ENCODE results near the gene SLC27A3.
"Not testable (repeated sequence)": the region's sequence is repeated elsewhere in the genome, so short reads cannot be mapped to it uniquely, and the experiment has no call there.

SLC27A3 gene

DNA sequence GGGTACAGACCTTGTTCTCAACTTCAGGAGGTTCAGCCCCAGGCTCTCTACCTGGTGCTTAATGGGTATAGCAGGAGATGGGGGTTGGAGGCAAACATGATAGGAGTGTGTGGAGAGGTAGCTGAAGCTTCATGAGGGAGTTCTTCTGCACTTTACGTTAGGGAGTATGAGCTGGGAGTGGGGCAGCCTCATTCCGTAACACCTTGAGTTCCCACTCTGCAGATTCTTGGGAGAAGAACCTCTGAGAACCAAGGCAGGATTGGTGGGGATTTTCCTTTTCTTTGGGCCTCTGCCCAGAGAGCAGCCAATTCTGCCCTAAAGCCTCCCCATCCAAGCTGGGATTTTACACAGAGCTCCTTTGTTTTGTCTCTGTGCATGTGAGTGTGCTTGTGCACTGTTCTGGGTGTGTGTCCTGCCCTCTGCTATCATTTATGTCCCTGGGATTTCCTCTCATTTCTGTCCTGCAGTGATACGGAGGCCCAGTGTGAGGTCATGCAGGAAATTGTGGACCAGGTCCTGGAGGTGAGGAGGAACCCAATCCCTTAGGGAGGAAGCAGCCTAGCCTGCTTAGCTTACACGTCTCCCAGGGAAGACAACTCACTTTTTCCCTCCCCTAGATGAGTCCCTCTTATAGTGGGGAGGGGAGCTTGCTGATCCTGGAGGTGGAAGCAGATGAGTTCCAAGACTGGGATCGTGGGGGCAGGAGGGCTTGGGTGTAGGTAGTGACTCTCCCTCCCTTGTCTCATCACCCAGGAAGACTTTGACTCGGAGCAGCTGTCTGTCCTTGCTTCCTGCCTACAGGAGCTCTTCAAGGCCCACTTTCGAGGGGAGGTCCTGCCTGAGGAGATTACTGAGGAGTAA is 11.6 kb upstream of the SLC27A3 start:
- DNase-seq, result no peak

DNA sequence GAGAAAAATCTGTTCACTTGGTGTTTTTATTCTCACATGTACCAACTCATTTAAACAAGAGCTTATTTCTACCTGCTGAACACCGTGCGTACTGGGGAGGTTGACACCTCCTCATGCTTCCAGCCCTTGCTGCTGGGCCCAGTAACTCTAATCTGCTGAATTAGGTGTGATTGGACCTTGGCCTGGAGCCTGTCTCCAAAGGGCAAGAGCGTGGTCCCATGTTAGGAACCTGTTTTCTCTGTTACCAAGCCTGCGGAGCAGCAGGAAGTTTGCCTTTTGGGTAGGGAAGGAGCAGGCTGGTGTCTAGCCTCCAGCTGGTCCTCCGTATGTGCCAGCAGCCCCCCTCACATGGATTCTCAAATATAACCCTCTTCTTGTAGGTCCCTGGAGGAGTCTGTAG is 10.9 kb upstream of the SLC27A3 start:
- DNase-seq, result no peak

DNA sequence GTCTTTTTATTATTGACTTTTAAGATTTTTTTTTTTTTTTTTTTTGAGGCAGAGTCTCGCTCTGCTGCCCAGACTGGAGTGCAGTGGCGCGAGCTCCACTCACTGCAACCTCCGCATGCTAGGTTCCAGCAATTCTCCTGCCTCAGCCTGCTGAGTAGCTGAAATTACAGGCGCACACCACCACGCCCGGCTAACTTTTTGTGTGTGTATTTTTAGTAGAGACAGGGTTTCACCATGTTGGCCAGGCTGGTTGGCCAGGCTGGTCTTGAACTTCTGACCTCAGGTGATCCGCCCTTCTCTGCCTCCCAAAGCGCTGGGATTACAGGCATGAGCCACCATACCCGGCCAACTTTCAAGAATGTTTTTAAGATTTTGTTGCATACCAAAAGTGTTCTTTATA is 8.5 kb upstream of the SLC27A3 start:
- not testable (repeated sequence) for DNase-seq

DNA sequence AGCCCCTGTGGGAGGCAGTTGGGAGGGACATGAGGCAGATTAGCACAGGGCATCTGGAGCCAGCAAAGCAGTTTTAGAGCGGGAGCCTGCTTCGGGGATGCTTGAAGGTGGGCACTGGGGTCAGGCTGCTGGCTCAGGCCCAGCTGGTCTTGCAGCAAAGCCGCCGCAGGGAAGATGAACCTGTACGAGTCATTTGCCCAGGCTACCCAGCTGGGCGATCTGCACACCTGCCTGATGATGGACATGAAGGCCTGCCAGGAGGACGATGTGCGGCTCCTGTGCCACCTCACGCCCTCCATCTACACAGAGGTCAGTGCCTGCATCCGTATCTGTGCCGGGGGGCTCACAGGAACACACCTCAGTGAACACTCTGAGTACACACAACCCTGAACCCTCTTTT is 7.7 kb upstream of the SLC27A3 start:
- DNase-seq, result no peak

DNA sequence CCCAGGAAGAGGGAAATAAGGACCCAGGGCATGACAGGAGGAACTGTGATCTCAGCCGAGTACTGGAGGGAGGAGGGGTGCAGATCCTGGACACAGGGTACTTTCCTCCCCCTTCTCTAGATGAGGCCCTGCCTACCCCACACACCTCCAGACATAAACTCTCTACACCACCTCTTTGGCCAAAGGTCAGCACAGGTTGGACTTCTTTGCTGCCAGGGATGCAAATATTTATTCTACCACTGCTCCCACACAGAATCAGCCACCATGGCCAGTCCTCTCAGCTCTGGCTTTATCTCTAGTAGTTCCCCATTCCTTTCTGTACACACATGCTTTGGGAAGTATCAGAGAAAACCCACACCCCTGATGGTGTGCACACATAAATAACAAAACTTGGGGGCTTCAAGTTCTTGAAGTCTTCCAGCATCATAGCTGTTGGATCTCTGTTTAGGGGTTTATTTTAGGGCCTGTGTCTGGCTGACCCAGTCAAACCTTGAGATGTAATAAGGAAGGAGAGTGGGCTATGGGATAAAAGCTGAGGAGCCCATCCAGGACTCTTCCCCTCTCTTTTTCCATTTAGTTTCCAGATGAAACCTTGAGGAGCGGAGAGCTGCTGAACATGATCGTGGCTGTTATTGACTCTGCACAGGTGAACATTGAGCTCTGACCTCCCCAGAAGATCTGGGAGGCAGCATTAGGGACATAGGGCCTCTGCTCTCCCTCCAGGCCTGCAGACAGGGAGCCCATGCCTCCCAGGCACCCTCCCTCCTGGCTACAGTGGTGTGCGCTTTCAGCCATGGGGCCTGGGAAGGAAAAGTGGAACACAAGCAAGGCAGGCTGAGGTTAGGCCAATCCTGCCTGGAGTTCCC is 6.7 kb upstream of the SLC27A3 start:
- DNase-seq, result no peak

DNA sequence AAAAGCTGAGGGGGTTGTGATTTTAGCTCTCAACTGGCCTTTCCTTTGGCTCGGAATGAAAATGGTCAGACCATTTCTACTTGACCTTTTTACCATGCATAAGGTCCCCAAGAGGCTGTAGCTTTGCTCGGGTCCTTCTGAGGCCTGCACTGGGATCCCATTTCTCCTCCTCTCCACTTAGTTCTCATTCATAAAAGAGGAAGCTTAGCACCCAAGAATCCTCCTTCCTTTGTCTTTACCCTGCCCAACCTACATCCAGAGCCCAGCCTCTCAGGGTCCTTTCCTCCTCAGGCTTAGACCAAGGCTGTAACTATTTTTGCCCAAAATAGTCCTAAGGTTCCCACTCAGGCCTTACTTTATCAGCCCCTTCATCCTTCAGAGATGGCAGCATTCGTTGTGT is 6.0 kb upstream of the SLC27A3 start:
- no peak for DNase-seq

DNA sequence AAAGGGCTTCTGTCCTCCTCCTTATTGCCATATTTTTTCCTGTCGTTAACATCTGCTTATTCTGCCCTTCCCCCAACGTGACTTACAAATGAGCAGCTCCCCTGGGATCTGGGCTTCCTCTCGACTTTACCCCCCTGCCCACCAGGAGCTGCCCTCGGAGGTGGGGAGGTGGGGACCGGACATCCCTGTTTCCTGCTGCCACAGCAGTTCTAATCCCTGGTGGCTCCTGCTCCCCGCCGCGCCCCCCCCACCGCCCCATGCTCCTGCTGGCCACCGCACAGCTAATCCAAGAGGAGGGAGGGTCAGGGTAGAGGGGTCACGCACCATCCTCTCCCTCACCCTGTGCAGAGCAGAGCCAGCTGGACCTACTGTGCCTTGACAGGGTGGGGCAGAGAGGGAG is 4.4 kb upstream of the SLC27A3 start:
- DNase-seq, result no peak

DNA sequence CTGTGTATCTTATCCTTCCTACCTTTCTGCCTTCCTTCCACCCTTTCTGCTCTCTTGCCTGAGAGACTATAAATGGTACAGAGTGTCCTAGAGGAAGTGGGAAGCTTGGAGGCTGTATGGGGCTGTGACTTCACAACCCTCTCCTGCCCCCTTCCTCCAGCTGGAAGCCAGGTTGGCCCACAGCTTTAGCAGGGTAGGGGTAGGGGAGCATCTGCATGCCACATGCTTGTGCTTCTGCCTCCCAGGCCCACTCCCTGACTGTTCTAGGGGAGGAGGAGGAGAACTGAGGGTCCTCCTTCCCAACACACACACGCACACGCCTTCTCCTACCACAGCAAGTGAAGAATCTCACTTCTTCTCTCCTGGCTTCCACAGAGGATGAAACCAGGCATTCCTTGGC is 3.9 kb upstream of the SLC27A3 start:
- no peak for DNase-seq

DNA sequence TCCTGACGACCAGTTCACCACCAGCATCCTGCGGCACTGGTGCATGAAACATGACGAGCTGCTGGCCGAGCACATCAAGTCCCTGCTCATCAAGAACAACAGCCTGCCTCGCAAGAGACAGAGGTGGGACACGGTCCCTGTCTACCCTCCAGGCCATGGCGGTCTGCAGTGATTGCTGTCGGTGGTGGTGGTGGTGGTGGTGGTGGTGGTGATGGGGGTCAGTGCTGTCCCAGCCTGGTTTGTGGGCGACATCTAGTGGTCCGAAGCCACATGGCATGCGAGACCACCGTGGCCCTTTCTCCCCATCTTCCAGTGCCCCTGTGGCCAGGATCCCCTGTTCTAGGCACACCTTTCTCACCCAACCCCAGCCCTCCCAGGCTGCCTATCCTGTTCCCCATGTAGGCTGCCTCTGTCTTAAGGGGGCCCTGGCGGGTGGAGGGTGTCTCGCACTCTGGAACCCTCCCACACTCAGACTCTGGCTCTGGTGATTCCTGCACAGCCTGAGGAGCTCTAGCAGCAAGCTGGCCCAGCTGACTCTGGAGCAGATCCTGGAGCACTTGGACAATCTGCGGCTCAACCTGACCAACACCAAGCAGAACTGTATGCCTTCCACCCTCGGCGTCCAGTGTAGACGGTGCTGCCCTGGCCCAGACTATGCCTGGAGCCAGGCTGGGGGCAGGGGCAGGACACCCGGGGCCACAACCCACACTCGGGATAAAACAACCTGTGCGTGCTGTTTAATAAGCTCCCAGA is 3.2 kb upstream of the SLC27A3 start:
- DNase-seq, result peak; percentile 30

DNA sequence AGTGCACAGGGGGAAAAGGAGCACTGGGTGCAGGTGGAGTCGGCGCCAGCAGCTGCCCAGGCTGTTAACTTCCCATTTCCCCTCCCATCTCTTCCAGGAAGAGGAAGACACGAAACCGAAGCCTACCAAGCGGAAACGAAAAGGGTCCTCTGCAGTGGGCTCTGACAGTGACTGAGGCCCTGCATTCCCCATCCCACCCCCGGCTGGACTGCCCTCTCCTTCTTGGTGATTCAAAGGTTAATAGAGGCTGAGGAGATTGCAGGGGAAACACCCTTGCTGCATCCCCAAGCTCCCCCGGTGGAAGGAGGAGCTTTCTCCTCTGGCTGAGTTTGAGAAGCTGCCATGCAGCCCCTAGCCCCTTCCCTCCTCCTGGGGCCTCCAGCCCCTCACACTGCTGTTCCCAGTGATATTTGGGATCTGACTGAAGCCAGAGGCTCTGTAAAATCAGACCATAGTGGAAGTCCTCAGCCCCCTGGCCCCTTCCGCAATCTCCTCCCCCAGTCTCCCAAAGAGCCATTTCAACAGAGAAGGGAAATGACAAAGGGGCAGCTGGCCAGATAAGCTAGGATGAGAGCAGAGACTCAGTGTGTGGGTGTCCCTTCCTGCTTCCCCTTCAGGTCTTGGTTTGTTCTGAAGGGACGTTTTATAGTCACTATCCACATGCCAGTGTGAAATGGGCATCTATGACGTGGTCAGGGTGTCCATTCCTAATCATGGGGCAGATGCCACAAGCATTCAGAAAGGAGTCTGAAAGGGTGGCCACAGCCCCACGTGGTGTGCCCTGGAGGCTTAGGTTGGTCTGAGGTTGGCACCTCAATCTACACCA is 1.9 kb upstream of the SLC27A3 start:
- peak; percentile 39 for DNase-seq

DNA sequence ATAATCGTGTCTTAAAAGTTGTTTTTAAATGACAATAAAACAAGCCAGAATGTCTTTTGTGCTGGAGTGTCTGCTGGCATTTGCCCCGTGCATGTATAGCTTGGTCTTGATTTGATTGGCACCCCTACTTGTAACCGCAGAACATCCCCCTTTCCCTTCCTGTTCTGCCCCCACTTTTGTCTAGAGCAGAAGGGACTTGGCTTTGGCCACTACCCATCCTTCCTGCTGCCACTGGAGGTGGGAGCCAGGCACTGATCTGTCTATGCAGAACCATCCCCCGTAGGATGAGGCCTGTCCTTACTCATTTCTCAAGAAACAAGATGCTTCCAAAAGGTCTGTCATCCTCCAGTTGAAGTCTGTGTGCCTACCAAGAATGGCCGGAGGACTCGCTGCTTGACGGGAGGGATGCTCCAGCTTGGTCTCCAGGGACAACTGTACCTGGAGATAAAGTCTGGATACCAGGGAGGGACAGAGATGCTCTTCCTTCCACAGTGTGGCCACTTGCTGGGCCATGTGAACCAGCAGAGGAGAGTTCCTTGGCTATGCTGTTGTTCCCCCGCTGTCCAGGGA is 1.1 kb upstream of the SLC27A3 start:
- peak; percentile 25 for DNase-seq

DNA sequence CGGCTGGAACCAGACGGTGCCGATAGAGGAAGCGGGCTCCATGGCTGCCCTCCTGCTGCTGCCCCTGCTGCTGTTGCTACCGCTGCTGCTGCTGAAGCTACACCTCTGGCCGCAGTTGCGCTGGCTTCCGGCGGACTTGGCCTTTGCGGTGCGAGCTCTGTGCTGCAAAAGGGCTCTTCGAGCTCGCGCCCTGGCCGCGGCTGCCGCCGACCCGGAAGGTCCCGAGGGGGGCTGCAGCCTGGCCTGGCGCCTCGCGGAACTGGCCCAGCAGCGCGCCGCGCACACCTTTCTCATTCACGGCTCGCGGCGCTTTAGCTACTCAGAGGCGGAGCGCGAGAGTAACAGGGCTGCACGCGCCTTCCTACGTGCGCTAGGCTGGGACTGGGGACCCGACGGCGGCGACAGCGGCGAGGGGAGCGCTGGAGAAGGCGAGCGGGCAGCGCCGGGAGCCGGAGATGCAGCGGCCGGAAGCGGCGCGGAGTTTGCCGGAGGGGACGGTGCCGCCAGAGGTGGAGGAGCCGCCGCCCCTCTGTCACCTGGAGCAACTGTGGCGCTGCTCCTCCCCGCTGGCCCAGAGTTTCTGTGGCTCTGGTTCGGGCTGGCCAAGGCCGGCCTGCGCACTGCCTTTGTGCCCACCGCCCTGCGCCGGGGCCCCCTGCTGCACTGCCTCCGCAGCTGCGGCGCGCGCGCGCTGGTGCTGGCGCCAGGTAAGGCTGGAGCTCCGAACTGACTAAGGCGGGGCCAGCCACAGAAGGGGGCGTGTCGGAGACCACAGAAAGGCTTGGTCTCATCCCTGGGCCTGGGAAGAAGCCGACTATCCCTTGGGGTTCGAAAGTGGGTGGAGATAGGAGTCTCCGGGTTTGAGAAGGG is 486 bp downstream of the SLC27A3 start:
- DNase-seq, result peak; percentile 68

DNA sequence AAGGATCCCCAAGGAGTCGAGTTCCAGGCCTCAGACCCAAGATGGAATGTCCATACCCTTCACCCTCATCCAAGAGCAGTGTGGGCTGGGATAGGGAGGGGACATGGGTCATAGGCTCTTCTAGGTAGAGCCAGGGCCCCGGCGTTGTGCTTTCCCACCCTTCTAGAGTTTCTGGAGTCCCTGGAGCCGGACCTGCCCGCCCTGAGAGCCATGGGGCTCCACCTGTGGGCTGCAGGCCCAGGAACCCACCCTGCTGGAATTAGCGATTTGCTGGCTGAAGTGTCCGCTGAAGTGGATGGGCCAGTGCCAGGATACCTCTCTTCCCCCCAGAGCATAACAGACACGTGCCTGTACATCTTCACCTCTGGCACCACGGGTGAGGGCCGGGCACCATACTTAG is 1.1 kb downstream of the SLC27A3 start:
- DNase-seq, result no peak

DNA sequence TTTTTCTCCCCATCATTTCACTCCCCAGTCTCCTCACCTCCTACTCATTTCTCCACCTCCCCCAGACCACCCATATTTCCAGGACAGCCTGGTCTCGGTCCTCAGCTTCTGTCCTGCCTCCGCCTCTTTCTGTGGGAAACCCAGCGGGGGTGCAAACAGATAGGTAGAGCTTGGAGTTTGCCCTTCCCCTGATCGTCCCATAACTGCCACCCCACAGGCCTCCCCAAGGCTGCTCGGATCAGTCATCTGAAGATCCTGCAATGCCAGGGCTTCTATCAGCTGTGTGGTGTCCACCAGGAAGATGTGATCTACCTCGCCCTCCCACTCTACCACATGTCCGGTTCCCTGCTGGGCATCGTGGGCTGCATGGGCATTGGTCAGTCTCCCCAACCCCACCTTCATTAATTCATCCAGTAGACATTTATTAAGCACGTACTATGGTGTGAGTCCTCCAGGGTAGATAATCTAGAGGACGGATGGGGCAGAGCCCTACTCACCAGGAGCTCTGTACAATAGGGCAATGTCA is 1.7 kb downstream of the SLC27A3 start:
- DNase-seq, result no peak

DNA sequence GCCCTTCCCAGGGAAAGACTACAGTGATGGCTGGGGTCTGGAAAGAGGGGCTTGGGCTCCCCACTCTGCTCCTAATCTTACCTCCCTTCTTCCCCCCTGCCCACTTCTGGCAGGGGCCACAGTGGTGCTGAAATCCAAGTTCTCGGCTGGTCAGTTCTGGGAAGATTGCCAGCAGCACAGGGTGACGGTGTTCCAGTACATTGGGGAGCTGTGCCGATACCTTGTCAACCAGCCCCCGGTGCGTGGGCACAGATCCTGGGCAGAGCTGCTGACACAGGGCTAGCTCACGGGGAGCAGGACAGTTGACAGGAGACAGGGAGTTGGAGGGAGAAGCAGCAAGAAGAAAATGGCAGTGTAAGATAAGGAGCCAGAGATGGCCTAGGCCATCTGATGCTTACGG is 2.4 kb downstream of the SLC27A3 start:
- no peak for DNase-seq

DNA sequence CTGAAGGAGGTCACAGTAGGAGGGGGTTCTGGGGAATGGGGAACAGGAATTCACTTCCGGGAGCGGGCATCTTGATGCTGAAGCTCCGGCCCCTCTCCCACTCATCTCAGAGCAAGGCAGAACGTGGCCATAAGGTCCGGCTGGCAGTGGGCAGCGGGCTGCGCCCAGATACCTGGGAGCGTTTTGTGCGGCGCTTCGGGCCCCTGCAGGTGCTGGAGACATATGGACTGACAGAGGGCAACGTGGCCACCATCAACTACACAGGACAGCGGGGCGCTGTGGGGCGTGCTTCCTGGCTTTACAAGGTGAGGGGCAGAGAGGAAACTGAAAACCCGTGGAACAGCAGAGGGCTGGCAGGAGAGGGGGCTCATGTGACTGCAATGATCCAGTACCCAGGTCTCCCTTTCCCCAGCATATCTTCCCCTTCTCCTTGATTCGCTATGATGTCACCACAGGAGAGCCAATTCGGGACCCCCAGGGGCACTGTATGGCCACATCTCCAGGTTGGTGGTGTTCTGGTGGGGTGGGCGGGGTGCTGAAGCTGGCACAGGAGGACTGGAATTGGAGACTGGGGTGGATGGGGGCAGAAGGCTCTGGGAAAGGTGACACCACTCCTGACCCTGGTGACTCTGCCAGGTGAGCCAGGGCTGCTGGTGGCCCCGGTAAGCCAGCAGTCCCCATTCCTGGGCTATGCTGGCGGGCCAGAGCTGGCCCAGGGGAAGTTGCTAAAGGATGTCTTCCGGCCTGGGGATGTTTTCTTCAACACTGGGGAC is 3.0 kb downstream of the SLC27A3 start:
- no peak for DNase-seq

DNA sequence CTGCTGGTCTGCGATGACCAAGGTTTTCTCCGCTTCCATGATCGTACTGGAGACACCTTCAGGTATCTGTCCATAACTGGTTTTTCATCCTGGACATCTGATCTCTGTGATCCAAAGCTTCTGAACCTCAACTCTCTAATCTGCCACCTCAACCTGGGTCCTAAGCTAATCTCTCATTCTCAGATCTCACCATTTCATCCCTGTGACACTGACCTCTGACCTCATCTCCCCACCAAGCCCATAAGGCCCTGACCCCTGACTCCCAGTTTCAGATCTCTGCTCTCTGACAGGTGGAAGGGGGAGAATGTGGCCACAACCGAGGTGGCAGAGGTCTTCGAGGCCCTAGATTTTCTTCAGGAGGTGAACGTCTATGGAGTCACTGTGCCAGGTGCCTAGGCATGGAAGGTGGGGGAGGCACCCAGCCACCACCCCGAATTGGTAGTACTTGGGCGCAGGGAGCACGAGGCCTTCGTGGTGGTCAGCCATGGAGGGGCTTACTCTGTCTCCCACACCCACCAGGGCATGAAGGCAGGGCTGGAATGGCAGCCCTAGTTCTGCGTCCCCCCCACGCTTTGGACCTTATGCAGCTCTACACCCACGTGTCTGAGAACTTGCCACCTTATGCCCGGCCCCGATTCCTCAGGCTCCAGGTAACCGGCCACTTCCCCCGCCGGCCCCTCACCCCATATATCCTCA is 3.8 kb downstream of the SLC27A3 start:
- DNase-seq, result no peak

DNA sequence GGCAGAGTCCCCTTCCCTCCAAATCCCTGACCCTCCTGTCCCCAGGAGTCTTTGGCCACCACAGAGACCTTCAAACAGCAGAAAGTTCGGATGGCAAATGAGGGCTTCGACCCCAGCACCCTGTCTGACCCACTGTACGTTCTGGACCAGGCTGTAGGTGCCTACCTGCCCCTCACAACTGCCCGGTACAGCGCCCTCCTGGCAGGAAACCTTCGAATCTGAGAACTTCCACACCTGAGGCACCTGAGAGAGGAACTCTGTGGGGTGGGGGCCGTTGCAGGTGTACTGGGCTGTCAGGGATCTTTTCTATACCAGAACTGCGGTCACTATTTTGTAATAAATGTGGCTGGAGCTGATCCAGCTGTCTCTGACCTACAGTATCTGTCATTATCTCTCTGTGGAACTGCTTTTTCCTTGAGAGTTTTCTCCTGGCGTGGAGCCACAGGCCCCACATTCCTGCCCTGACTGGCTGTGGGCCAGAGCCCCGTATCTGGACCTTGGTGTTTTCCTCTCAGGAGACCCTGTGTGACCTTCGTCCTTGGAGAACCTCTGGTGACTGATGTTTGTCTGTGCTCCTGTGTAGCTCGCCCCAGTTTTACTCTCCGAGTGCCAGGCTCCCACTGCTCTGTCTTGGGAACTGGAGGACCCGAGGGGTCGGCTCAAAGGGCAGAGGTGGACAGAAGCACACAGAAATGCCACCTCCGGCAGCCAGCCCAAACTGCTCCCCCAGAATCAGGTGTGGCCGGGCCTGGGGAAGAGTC is 4.8 kb downstream of the SLC27A3 start:
- no peak for DNase-seq

DNA sequence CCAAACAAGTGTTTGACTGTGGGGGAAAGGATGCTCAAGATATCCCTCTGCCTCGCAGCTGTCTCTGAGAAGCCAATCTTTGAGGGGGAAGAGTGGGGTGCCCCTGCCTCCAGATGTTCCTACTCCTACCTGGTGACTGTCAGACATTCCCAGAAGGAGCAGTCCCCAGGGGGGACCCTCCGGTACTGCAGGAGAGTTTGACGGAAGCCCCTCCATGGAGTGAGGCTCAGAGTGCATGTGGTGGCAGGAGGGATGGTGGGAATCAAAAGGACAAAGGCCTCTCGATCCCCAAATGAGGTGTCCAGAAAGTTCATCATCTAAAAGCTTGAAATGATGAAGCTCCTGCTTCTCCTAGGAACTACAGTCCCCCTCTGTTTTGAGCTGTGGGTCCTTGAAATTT is 5.3 kb downstream of the SLC27A3 start:
- DNase-seq, result no peak
